DOHH2 (cell line): ENCODE data around the gene PGGHG.

ENCODE experiments used
- EZH2phosphoT487 ChIP-seq: fragments of 200-600 bp; sonication (generic); IDR thresholded peaks from 2 replicates; pipeline ENCODE4 v1.6.1; 2017; ENCODE audit warnings: borderline replicate concordance, mild to moderate bottlenecking, antibody characterized with exemption, low read length, moderate library complexity, mixed read lengths
- TF ChIP-seq, protein P1 (sequence below): fragments of 200-600 bp; sonication (generic); IDR thresholded peaks from one replicate; pipeline ENCODE4 v1.5.1; 2014; ENCODE audit warnings: antibody characterized with exemption, mild to moderate bottlenecking, low read depth, low read length; ENCODE audit not compliant: poor library complexity, severe bottlenecking

GRCh38 chr11:284105-285020 lies 4.6 kb upstream of the PGGHG start:
- TF ChIP-seq, protein P1, sequence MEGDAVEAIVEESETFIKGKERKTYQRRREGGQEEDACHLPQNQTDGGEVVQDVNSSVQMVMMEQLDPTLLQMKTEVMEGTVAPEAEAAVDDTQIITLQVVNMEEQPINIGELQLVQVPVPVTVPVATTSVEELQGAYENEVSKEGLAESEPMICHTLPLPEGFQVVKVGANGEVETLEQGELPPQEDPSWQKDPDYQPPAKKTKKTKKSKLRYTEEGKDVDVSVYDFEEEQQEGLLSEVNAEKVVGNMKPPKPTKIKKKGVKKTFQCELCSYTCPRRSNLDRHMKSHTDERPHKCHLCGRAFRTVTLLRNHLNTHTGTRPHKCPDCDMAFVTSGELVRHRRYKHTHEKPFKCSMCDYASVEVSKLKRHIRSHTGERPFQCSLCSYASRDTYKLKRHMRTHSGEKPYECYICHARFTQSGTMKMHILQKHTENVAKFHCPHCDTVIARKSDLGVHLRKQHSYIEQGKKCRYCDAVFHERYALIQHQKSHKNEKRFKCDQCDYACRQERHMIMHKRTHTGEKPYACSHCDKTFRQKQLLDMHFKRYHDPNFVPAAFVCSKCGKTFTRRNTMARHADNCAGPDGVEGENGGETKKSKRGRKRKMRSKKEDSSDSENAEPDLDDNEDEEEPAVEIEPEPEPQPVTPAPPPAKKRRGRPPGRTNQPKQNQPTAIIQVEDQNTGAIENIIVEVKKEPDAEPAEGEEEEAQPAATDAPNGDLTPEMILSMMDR, result no peak
- TF ChIP-seq EZH2phosphoT487, result no peak
